H9 (cell line): ENCODE results near the gene SZRD1. TPM values are rescaled to one million over a fixed set of nuclear protein-coding genes. Genes with fewer than 3 reads are reported as not detected.

ENCODE experiments used
- DNase-seq: peaks from one replicate; pipeline ENCODE4 v3.0.0-alpha.2; 2017
- H2AFZ ChIP-seq: one replicate; pipeline ENCODE4 v1.6.1; 2013; ENCODE audit warnings: mild to moderate bottlenecking, low read length, control low read depth, moderate library complexity
- H2AK5ac ChIP-seq: 2 replicates; pipeline ENCODE4 v1.6.1; 2013; ENCODE audit warnings: low read length, control low read depth, mixed read lengths; ENCODE audit not compliant: insufficient read length
- H2BK120ac ChIP-seq: one replicate; pipeline ENCODE4 v1.6.1; 2013; ENCODE audit warnings: low read depth, mild to moderate bottlenecking, low read length, control low read depth, inconsistent platforms; ENCODE audit not compliant: poor library complexity, severe bottlenecking
- H2BK12ac ChIP-seq: 2 replicates; pipeline ENCODE4 v1.6.1; 2013; ENCODE audit warnings: low read length, control low read depth, mixed read lengths, low read depth; ENCODE audit not compliant: insufficient read length
- H2BK15ac ChIP-seq: 2 replicates; pipeline ENCODE4 v1.6.1; 2013; ENCODE audit warnings: low read depth, low read length, control low read depth
- H2BK20ac ChIP-seq: one replicate; pipeline ENCODE4 v1.6.1; 2013; ENCODE audit warnings: low read depth, mild to moderate bottlenecking, low read length, control low read depth, inconsistent platforms; ENCODE audit not compliant: poor library complexity, severe bottlenecking
- H2BK5ac ChIP-seq: 2 replicates; pipeline ENCODE4 v1.6.1; 2013; ENCODE audit warnings: low read length, control low read depth, mixed read lengths; ENCODE audit not compliant: insufficient read length
- H3K14ac ChIP-seq: 2 replicates; pipeline ENCODE4 v1.6.1; 2013; ENCODE audit warnings: low read length, control low read depth; ENCODE audit not compliant: insufficient read depth
- H3K18ac ChIP-seq: 2 replicates; pipeline ENCODE4 v1.6.1; 2013; ENCODE audit warnings: low read depth, mild to moderate bottlenecking, mixed read lengths, low read length, control low read depth; ENCODE audit not compliant: insufficient read length
- H3K23ac ChIP-seq: 2 replicates; pipeline ENCODE4 v1.6.1; 2013; ENCODE audit warnings: low read length, control low read depth, mixed read lengths, low read depth; ENCODE audit not compliant: insufficient read length
- H3K23me2 ChIP-seq: 2 replicates; pipeline ENCODE4 v1.6.1; 2013; ENCODE audit warnings: low read depth, mild to moderate bottlenecking, mixed read lengths, low read length, control low read depth; ENCODE audit not compliant: insufficient read length, poor library complexity, severe bottlenecking
- H3K27ac ChIP-seq: 2 replicates; pipeline ENCODE4 v1.5.1; 2013; ENCODE audit warnings: low read length, control low read depth, mixed read lengths, low read depth; ENCODE audit not compliant: insufficient read length
- H3K27me3 ChIP-seq: 2 replicates; pipeline ENCODE4 v1.6.1; 2013; ENCODE audit warnings: low read length, control low read depth, inconsistent platforms; ENCODE audit not compliant: insufficient read depth
- H3K4ac ChIP-seq: 2 replicates; pipeline ENCODE4 v1.6.1; 2013; ENCODE audit warnings: low read depth, mild to moderate bottlenecking, control low read depth, inconsistent platforms, low read length, moderate library complexity
- H3K4me1 ChIP-seq: 2 replicates; pipeline ENCODE4 v1.6.1; 2013; ENCODE audit warnings: low read length, control low read depth, inconsistent platforms; ENCODE audit not compliant: insufficient read depth
- H3K4me2 ChIP-seq: 2 replicates; pipeline ENCODE4 v1.6.1; 2013; ENCODE audit warnings: low read length, control low read depth, mixed read lengths; ENCODE audit not compliant: insufficient read length, insufficient read depth
- H3K56ac ChIP-seq: 2 replicates; pipeline ENCODE4 v1.6.1; 2013; ENCODE audit warnings: low read depth, mild to moderate bottlenecking, mixed read lengths, low read length, control low read depth; ENCODE audit not compliant: insufficient read length
- H3K79me1 ChIP-seq: 2 replicates; pipeline ENCODE4 v1.6.1; 2013; ENCODE audit warnings: low read depth, mild to moderate bottlenecking, moderate library complexity, low read length, control low read depth, inconsistent platforms; ENCODE audit not compliant: insufficient read depth, poor library complexity, severe bottlenecking
- H3K79me2 ChIP-seq: 2 replicates; pipeline ENCODE4 v1.6.1; 2013; ENCODE audit warnings: low read length, control low read depth, inconsistent platforms; ENCODE audit not compliant: insufficient read depth
- H3K9ac ChIP-seq: 2 replicates; pipeline ENCODE4 v1.6.1; 2013; ENCODE audit warnings: low read length, control low read depth, mixed read lengths; ENCODE audit not compliant: insufficient read length; ENCODE audit errors: extremely low read depth
- H3K9me3 ChIP-seq: one replicate; pipeline ENCODE4 v1.6.1; 2013; ENCODE audit warnings: low read depth, low read length, inconsistent platforms; ENCODE audit not compliant: control insufficient read depth
- H3T11ph ChIP-seq: one replicate; pipeline ENCODE4 v1.6.1; 2013; ENCODE audit warnings: mild to moderate bottlenecking, low read length, control low read depth, inconsistent platforms
- H4K20me1 ChIP-seq: one replicate; pipeline ENCODE4 v1.6.1; 2013; ENCODE audit not compliant: control insufficient read depth, insufficient read length, insufficient read depth
- H4K5ac ChIP-seq: 2 replicates; pipeline ENCODE4 v1.6.1; 2013; ENCODE audit warnings: low read depth, mild to moderate bottlenecking, mixed read lengths, low read length, control low read depth; ENCODE audit not compliant: insufficient read length
- H4K8ac ChIP-seq: replicated peaks from 2 replicates; pipeline ENCODE4 v1.6.1; 2013; ENCODE audit warnings: low read length, control low read depth, mixed read lengths, low read depth; ENCODE audit not compliant: insufficient read length
- H4K91ac ChIP-seq: 2 replicates; pipeline ENCODE4 v1.6.1; 2013; ENCODE audit warnings: low read depth, mild to moderate bottlenecking, moderate library complexity, mixed read lengths, low read length, control low read depth; ENCODE audit not compliant: insufficient read length
- H3K27ac Mint-ChIP-seq, 3 experiments: 2 replicates in 2 of 3; 3 replicates in 1 of 3; pipeline ENCODE4 v1.8.0; 2020 to 2021; ENCODE audit warnings: mixed read lengths in 3 of 3, mild to moderate bottlenecking in 1 of 3, moderate library complexity in 1 of 3
- H3K27me3 Mint-ChIP-seq: 2 replicates; pipeline ENCODE4 v1.8.0; 2021; ENCODE audit warnings: low read depth, mild to moderate bottlenecking, moderate library complexity, mixed read lengths
- H3K36me3 Mint-ChIP-seq, 3 experiments: 2 replicates in 2 of 3; 3 replicates in 1 of 3; pipeline ENCODE4 v1.8.0; 2020 to 2021; ENCODE audit warnings: low read depth in 3 of 3, mixed read lengths in 3 of 3; ENCODE audit not compliant: insufficient read depth in 1 of 3
- H3K4me1 Mint-ChIP-seq, 2 experiments: 2 replicates each; pipeline ENCODE4 v1.8.0; 2020; ENCODE audit warnings: mixed read lengths in 2 of 2
- H3K4me3 Mint-ChIP-seq, 2 experiments: 2 replicates in 1 of 2; 3 replicates in 1 of 2; pipeline ENCODE4 v1.8.0; 2020 to 2021; ENCODE audit warnings: mild to moderate bottlenecking in 2 of 2, mixed read lengths in 2 of 2, moderate library complexity in 1 of 2
- H3K9me3 Mint-ChIP-seq, 2 experiments: 2 replicates in 1 of 2; 3 replicates in 1 of 2; pipeline ENCODE4 v1.8.0; 2020; ENCODE audit warnings: mild to moderate bottlenecking in 2 of 2, mixed read lengths in 2 of 2, moderate library complexity in 1 of 2
- WGBS: extraction: QIAGEN DNeasy Blood & Tissue Kit; methylation state at CpG from one replicate; pipeline ENCODE4 v1.1.7; 2013; ENCODE audit warnings: missing lambda C conversion rate, low lambda C conversion rate, mixed read lengths; ENCODE audit not compliant: insufficient read length; ENCODE audit errors: extremely low coverage; 5-methylcytosine and 5-hydroxymethylcytosine counted together
- total RNA-seq: library from RNA; stranded (reverse); gene quantifications from 2 replicates; pipeline ENCODE4 v1.2.1, GENCODE V29; 2021
- TF ChIP-seq, protein P1 (sequence below): fragments of 200-600 bp; sonication (generic); conservative IDR thresholded peaks from 3 replicates; pipeline ENCODE4 v1.8.0; 2021; ENCODE audit warnings: antibody characterized with exemption, mild to moderate bottlenecking

The SZRD1 gene
- total RNA-seq, 1 experiment from 2014 or later: 118 TPM

DNA sequence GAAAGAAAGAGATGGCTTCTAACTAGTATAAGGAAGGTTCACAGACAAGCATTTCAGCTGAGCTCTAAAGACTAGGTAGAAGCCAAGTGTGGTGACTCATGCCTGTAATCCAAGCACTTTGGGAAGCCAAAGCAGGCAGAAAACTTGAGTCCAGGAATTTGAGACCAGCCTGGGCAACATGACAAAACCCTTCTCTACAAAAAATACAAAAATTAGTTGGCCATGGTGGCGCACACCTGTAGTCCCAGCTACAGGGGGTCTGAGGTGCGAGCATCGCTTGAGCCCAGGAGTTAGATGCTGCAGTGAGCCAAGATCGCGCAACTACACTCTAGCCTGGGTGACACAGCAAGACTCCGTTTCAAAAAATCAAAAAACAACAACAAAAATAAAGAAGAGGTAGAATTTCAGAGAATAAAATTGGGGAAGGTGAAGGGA, 42.6 kb upstream of the SZRD1 start:
- no peak overlapping the region for H4K8ac ChIP-seq
- Mint-ChIP-seq H3K4me3 (no peak overlapping the region), H3K27ac (no peak overlapping the region; a peak in 2 of 7 replicates), H3K9me3 (no peaks in the 10 kb centered on the region), H3K4me1 (peaks cover 0 to 5% of the 10 kb centered on the region in 2 experiments; a peak in 1 of 4 replicates), H3K36me3 (peaks cover 1 to 10% (median 9%) of the 10 kb centered on the region in 3 experiments; a peak in 5 of 7 replicates), H3K27me3 (no peaks in the 10 kb centered on the region)
- H3K14ac ChIP-seq: no peak overlapping the region
- H3K56ac ChIP-seq: no peak overlapping the region
- no peak for DNase-seq
- H2BK120ac ChIP-seq: no peak overlapping the region
- H4K91ac ChIP-seq: no peak overlapping the region
- no peaks in the 10 kb centered on the region for H3K23me2 ChIP-seq
- no peak overlapping the region for H3K27ac ChIP-seq
- no peak overlapping the region for H2BK15ac ChIP-seq
- no peak overlapping the region for H2BK20ac ChIP-seq
- no peak overlapping the region for H2AFZ ChIP-seq
- WGBS: no CpG with 5 or more reads among the region's 6 CpGs
- H3K79me1 ChIP-seq: peaks cover 10% of the 10 kb centered on the region
- no peaks in the 10 kb centered on the region for H4K20me1 ChIP-seq
- H2BK12ac ChIP-seq: no peak overlapping the region
- no peak overlapping the region for H3K18ac ChIP-seq
- H2BK5ac ChIP-seq: no peak overlapping the region
- H2AK5ac ChIP-seq: no peak overlapping the region
- no peaks in the 10 kb centered on the region for H3K4me1 ChIP-seq
- H4K5ac ChIP-seq: no peak overlapping the region
- no peak overlapping the region for H3K23ac ChIP-seq
- H3K27me3 ChIP-seq: no peaks in the 10 kb centered on the region
- TF ChIP-seq, protein P1, sequence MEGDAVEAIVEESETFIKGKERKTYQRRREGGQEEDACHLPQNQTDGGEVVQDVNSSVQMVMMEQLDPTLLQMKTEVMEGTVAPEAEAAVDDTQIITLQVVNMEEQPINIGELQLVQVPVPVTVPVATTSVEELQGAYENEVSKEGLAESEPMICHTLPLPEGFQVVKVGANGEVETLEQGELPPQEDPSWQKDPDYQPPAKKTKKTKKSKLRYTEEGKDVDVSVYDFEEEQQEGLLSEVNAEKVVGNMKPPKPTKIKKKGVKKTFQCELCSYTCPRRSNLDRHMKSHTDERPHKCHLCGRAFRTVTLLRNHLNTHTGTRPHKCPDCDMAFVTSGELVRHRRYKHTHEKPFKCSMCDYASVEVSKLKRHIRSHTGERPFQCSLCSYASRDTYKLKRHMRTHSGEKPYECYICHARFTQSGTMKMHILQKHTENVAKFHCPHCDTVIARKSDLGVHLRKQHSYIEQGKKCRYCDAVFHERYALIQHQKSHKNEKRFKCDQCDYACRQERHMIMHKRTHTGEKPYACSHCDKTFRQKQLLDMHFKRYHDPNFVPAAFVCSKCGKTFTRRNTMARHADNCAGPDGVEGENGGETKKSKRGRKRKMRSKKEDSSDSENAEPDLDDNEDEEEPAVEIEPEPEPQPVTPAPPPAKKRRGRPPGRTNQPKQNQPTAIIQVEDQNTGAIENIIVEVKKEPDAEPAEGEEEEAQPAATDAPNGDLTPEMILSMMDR: no peak
- H3T11ph ChIP-seq: no peak overlapping the region
- H3K9ac ChIP-seq: no peak overlapping the region
- H3K9me3 ChIP-seq: no peaks in the 10 kb centered on the region
- H3K4ac ChIP-seq: no peak overlapping the region
- H3K4me2 ChIP-seq: no peak overlapping the region
- 0 out of 2 replicates have a peak, but pooled peaks cover 2% of the 10 kb centered on the region for H3K79me2 ChIP-seq
